Duodenal mucosa (tissue), 2 donors: ENCODE data around the gene OIT3.
"Not testable (repeated sequence)": the region's sequence is repeated elsewhere in the genome, so short reads cannot be mapped to it uniquely, and the experiment has no call there.

Experiments
- H3K27ac ChIP-seq: one replicate; pipeline ENCODE4 v1.7.0; 2013; ENCODE audit warnings: low read depth, low read length
- H3K27me3 ChIP-seq, 2 donors: one replicate each; pipeline ENCODE4 v1.7.0; 2013; ENCODE audit warnings: low read length in 2 of 2, control low read depth in 1 of 2; ENCODE audit not compliant: insufficient read depth in 2 of 2, control insufficient read depth in 1 of 2
- H3K36me3 ChIP-seq, 2 donors: one replicate each; pipeline ENCODE4 v1.7.0; 2013; ENCODE audit warnings: low read length in 2 of 2, control low read depth in 1 of 2; ENCODE audit not compliant: insufficient read depth in 2 of 2, control insufficient read depth in 1 of 2
- H3K4me1 ChIP-seq, 2 donors: one replicate each; pipeline ENCODE4 v1.7.0; 2013; ENCODE audit warnings: low read length in 2 of 2, control low read depth in 1 of 2; ENCODE audit not compliant: insufficient read depth in 2 of 2, control insufficient read depth in 1 of 2
- H3K4me3 ChIP-seq, 2 donors: one replicate each; pipeline ENCODE4 v1.7.0; 2013; ENCODE audit warnings: low read length in 2 of 2, low read depth in 1 of 2
- H3K9ac ChIP-seq, 2 donors: one replicate each; pipeline ENCODE4 v1.7.0; 2013; ENCODE audit warnings: low read length in 2 of 2, low read depth in 1 of 2
- H3K9me3 ChIP-seq, 2 donors: one replicate each; pipeline ENCODE4 v1.7.0; 2013; ENCODE audit warnings: low read length in 2 of 2, control low read depth in 1 of 2; ENCODE audit not compliant: control insufficient read depth in 1 of 2

OIT3 gene

GRCh38 chr10:72895236-72895850 is 1.8 kb downstream of the OIT3 start:
- H3K27ac ChIP-seq = no peak overlapping the region
- no peaks in the 10 kb centered on the region for H3K4me1 ChIP-seq
- H3K4me3 ChIP-seq = no peak overlapping the region
- no peaks in the 10 kb centered on the region for H3K9me3 ChIP-seq
- H3K9ac ChIP-seq = no peak overlapping the region
- H3K36me3 ChIP-seq = no peaks in the 10 kb centered on the region
- H3K27me3 ChIP-seq = no peaks in the 10 kb centered on the region

DNA sequence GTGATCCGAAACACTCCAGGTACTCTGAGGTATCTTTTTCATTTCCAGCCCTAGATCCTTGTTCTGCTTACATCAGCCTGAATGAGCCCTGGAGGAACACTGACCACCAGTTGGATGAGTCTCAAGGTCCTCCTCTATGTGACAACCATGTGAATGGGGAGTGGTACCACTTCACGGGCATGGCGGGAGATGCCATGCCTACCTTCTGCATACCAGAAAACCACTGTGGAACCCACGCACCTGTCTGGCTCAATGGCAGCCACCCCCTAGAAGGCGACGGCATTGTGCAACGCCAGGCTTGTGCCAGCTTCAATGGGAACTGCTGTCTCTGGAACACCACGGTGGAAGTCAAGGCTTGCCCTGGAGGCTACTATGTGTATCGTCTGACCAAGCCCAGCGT is 5.1 kb downstream of the OIT3 start:
- Histone ChIP-seq H3K9me3 (no peaks in the 10 kb centered on the region), H3K4me3 (no peak overlapping the region), H3K9ac (no peak overlapping the region), H3K4me1 (no peaks in the 10 kb centered on the region), H3K36me3 (no peaks in the 10 kb centered on the region), H3K27ac (no peak overlapping the region), H3K27me3 (no peaks in the 10 kb centered on the region)

DNA sequence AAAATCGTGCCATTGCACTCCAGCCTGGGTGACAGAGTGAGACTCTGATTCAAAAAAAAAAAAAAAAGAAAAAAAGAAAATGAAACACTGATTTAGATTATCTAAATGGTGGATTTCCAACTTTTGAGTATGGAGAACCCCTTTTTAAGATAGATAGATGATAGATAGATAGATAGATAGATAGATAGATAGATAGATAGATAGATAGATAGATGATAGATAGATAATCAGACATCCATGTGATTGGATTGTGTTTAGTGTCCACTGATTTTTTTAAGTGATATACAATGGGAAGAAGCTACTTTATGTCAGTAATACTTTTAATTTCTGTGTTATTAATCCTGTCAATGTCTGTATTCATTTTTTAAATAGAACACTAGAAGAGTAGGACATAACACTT is 6.0 kb downstream of the OIT3 start:
- Histone ChIP-seq H3K4me3 (no peak overlapping the region), H3K27ac (no peak overlapping the region), H3K4me1 (no peaks in the 10 kb centered on the region), H3K9me3 (no peaks in the 10 kb centered on the region), H3K36me3 (no peaks in the 10 kb centered on the region), H3K27me3 (no peaks in the 10 kb centered on the region), H3K9ac (no peak overlapping the region)

DNA sequence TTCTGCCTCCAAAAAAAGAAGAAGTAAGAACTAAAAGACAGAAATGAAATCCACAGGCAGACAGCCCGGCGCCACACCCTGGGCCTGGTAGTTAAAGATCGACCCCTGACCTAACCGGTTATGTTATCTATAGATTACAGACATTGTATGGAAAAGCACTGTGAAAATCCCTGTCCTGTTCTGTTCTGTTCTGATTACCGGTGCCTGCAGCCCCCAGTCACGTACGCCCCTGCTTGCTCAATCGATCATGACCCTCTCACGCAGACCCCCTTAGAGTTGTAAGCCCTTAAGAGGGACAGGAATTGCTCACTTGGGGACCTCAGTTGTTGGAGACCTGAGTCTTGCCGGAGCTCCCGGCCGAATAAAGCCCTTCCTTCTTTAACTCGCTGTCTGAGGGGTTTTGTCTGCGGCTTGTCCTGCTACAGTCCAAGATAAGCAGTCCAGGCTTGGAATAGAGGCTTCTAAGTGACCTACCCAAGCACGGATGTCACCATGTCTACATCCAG is 10.5 kb downstream of the OIT3 start:
- H3K27ac ChIP-seq, H3K9me3 ChIP-seq, H3K4me3 ChIP-seq, H3K36me3 ChIP-seq, H3K27me3 ChIP-seq, H3K4me1 ChIP-seq, H3K9ac ChIP-seq: not testable (repeated sequence)

- no peak overlapping the region for H3K4me3 ChIP-seq
- no peak overlapping the region for H3K27ac ChIP-seq
- no peaks in the 10 kb centered on the region for H3K36me3 ChIP-seq
These were observed 11.3 kb downstream of the OIT3 start for GRCh38 chr10:72904806-72905205.

DNA sequence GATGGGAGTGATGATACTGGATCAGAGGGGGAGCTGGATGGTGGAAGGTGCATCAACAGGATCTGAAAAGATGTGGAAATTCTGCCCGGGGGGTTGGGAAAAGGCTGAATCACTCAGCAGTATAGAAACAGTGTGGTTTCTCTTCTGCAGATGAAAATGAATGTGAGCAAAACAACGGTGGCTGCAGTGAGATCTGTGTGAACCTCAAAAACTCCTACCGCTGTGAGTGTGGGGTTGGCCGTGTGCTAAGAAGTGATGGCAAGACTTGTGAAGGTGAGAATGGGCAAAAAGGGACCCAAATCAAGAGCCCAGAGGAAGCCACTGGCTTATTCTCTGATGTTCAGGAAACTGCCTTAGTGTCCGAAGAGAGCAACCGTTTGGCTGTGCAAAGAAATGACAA is 12.9 kb downstream of the OIT3 start:
- H3K27me3 ChIP-seq = no peaks in the 10 kb centered on the region
- no peaks in the 10 kb centered on the region for H3K4me1 ChIP-seq
- no peak overlapping the region for H3K9ac ChIP-seq
- H3K9me3 ChIP-seq = no peaks in the 10 kb centered on the region
- no peaks in the 10 kb centered on the region for H3K36me3 ChIP-seq
- no peak overlapping the region for H3K27ac ChIP-seq
- H3K4me3 ChIP-seq = no peak overlapping the region

More at GRCh38 chr10:72904806-72905205, 11.3 kb downstream of the OIT3 start:
- H3K9ac ChIP-seq = no peak overlapping the region
- no peaks in the 10 kb centered on the region for H3K4me1 ChIP-seq
- H3K9me3 ChIP-seq = no peaks in the 10 kb centered on the region
- no peaks in the 10 kb centered on the region for H3K27me3 ChIP-seq

- Histone ChIP-seq H3K4me3 (no peak overlapping the region), H3K27me3 (no peaks in the 10 kb centered on the region), H3K36me3 (no peaks in the 10 kb centered on the region), H3K27ac (no peak overlapping the region), H3K9me3 (no peaks in the 10 kb centered on the region), H3K4me1 (no peaks in the 10 kb centered on the region), H3K9ac (no peak overlapping the region)
These were observed 17.2 kb downstream of the OIT3 start for GRCh38 chr10:72910705-72911104.

- Histone ChIP-seq H3K4me1 (no peaks in the 10 kb centered on the region), H3K27ac (no peak overlapping the region), H3K9me3 (no peaks in the 10 kb centered on the region), H3K9ac (no peak overlapping the region), H3K27me3 (no peaks in the 10 kb centered on the region), H3K4me3 (no peak overlapping the region), H3K36me3 (no peaks in the 10 kb centered on the region)
These were observed 18.2 kb downstream of the OIT3 start for GRCh38 chr10:72911758-72912157.

GRCh38 chr10:72912736-72913135 is 19.2 kb downstream of the OIT3 start:
- no peak overlapping the region for H3K4me3 ChIP-seq
- no peak overlapping the region for H3K27ac ChIP-seq
- no peaks in the 10 kb centered on the region for H3K4me1 ChIP-seq
- H3K36me3 ChIP-seq = no peaks in the 10 kb centered on the region
- no peaks in the 10 kb centered on the region for H3K9me3 ChIP-seq
- no peak overlapping the region for H3K9ac ChIP-seq
- H3K27me3 ChIP-seq = no peaks in the 10 kb centered on the region

DNA sequence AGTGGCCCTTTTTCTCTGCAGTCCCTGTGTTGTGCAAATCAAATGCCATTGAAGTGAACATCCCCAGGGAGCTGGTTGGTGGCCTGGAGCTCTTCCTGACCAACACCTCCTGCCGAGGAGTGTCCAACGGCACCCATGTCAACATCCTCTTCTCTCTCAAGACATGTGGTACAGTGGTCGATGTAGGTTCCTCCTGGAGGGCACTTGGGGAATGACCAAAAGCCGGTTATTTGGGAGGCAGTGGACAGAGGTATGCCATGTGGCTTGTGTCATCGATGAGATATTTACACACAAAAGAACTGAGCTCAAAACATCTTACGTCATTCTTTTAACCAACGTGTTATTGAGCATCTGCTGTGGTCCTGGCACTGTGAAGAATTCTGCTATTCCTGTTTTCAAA is 19.7 kb downstream of the OIT3 start:
- Histone ChIP-seq H3K36me3 (no peaks in the 10 kb centered on the region), H3K27me3 (no peaks in the 10 kb centered on the region), H3K9me3 (no peaks in the 10 kb centered on the region), H3K4me1 (no peaks in the 10 kb centered on the region), H3K27ac (no peak overlapping the region), H3K4me3 (no peak overlapping the region), H3K9ac (no peak overlapping the region)

- H3K9me3 ChIP-seq, H3K36me3 ChIP-seq: not testable (repeated sequence)
These were observed 23.7 kb downstream of the OIT3 start for GRCh38 chr10:72917201-72917600.

More at GRCh38 chr10:72917201-72917600, 23.7 kb downstream of the OIT3 start:
- H3K9ac ChIP-seq, H3K4me1 ChIP-seq, H3K27me3 ChIP-seq, H3K4me3 ChIP-seq, H3K27ac ChIP-seq: not testable (repeated sequence)
